Coronary artery (tissue), 2 donors: ENCODE results near the gene SYNGAP1.

Experiments used
- DNase-seq: peaks from one replicate; pipeline ENCODE4 v3.0.0-alpha.2; 2017; ENCODE audit warnings: low spot score
- H3K27ac ChIP-seq, 2 donors: fragments of 200-600 bp; sonication (generic); one replicate each; pipeline ENCODE4 v1.5.1; 2016 to 2019
- H3K4me3 ChIP-seq: fragments of 200-600 bp; sonication (generic); 2 replicates; pipeline ENCODE4 v1.5.1; 2016; ENCODE audit warnings: mild to moderate bottlenecking, moderate library complexity
- CTCF ChIP-seq: fragments of 200-600 bp; sonication (generic); IDR thresholded peaks from one replicate; pipeline ENCODE4 v1.5.1; 2019; ENCODE audit warnings: antibody characterized with exemption

Gene SYNGAP1

GRCh38 chr6:33453393-33454008 is 33.6 kb downstream of the SYNGAP1 start:
- H3K27ac ChIP-seq, result peak overlapping the region in 1 of 2 donors; percentile 46

DNA sequence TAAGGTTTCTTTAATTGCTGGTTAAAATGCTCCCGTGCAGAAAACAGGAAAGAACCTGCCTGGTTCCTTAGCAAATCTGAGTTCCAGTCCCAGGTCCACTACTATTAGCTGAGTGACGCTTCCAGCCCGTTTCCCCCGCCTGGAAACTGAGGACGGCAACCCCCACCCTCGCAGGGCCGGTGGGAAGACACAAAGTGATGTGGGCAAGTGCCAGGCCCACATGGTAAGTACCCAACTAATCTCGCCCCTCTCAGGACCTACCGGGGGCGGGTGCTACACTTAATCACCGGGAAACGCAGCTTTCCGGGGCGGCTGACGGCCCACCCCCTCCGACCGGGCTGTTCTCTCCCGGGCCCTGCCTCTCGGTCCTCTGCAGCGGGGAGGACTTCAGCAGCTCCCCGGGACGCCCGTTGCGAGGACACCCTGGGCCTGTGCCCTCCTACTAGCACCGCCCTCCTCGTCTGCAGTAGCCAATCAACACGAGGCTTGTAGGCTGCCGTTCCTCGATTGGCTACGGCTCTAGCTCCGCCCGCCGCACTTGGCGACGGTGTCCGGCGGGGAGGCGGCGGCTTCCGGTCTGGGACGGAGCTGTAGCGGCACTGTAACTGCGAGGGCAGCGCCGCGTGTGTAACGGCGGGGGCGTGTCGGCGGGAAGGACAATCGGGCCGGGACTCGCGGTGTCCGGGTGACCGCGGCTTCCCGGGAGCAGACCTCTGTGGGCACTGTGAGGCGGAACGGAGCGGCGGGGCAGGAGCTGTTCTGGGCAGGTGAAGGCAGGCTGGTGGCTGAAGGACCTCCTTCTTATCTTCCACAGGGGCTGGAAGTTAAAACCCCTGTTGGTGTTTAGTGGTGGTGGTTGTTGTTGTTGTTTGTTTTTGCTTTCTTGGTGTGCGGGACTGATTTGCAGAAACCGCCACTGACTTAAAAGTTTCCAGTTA is 34.4 kb downstream of the SYNGAP1 start, which contains the start of gene ZBTB9:
Gene ZBTB9, plus strand, starts transcription at position 568 of the 938 bp plus-strand sequence. CDS start 525 bp downstream, outside the sequence.
- H3K4me3 ChIP-seq, result peak within 1 kb of the TSS; percentile 89
- DNase-seq, result peak; percentile 97
- TF ChIP-seq CTCF, result no peak
- peak within 1 kb of the TSS; percentile 46 to 89 for H3K27ac ChIP-seq

More at GRCh38 chr6:33453393-33454008, 33.6 kb downstream of the SYNGAP1 start:
- TF ChIP-seq CTCF, result no peak
- peak overlapping the region; percentile 89 for H3K4me3 ChIP-seq
- DNase-seq, result no peak

DNA sequence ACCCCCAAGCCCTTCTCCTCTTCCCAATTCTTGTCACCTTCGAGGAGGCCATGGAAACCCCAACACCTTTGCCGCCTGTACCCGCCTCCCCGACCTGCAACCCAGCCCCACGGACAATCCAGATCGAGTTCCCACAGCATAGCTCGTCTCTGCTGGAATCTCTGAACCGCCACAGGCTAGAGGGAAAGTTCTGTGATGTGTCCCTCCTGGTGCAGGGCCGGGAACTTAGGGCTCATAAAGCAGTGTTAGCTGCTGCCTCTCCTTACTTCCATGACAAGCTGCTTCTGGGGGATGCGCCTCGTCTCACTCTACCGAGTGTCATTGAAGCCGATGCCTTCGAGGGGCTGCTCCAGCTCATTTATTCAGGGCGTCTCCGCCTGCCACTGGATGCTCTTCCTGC is 35.2 kb downstream of the SYNGAP1 start:
- TF ChIP-seq CTCF, result no peak
- H3K27ac ChIP-seq, result peak overlapping the region in 1 of 2 donors; percentile 27
- peak overlapping the region; percentile 89 for H3K4me3 ChIP-seq
- no peak for DNase-seq

DNA sequence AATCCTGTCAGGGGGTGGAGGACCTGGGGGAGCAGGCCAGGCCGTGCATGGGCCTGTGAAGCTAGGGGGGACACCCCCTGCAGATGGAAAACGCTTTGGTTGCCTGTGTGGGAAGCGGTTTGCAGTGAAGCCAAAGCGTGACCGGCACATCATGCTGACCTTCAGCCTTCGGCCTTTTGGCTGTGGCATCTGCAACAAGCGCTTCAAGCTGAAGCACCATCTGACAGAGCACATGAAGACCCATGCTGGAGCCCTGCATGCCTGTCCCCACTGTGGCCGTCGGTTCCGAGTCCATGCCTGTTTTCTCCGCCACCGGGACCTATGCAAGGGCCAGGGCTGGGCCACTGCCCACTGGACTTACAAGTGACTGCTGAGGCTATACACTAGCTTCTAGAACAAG is 36.3 kb downstream of the SYNGAP1 start:
- DNase-seq, result no peak
- Histone ChIP-seq H3K27ac (no peak overlapping the region), H3K4me3 (no peak overlapping the region)
- no peak for TF ChIP-seq CTCF

- no peak for DNase-seq
- H3K27ac ChIP-seq, result no peak overlapping the region
- H3K4me3 ChIP-seq, result no peak overlapping the region
- TF ChIP-seq CTCF, result no peak
Observed at GRCh38 chr6:33458676-33459075, 38.8 kb downstream of the SYNGAP1 start.

- no peak for TF ChIP-seq CTCF
- Histone ChIP-seq H3K4me3 (no peak overlapping the region), H3K27ac (no peak overlapping the region)
- DNase-seq, result no peak
Observed at GRCh38 chr6:33459226-33459625, 39.4 kb downstream of the SYNGAP1 start.
